ENCODE data around the gene KDM4C. TPM values are rescaled to one million over a fixed set of nuclear protein-coding genes. Genes with fewer than 3 reads are reported as not detected.

The KDM4C gene
- total RNA-seq, 6 donors from 2014 or later = 31.6 to 96.4 (median 41.2) TPM

- 68 to 75% methylated on average over 2 of the region's 2 CpGs for WGBS, 2 donors
- H3K9me3 ChIP-seq = no peaks in the 10 kb centered on the region
- no peaks in the 10 kb centered on the region for H3K27me3 ChIP-seq
- peak in 1 of 2 donors; percentile 26 for ATAC-seq (ENCODE audit: low FRiP score in 2 of 2)
- H3K4me1 ChIP-seq = no peaks in the 10 kb centered on the region
- no peak overlapping the region for H3K4me3 ChIP-seq
- DNase-seq = no peak
- no peak for TF ChIP-seq POLR2A (IDR thresholded peaks at IDR 0.05)
- no peak for TF ChIP-seq EP300 (IDR thresholded peaks at IDR 0.05)
- H3K27ac ChIP-seq = no peak overlapping the region
- peaks cover 0 to 30% (median 5%) of the 10 kb centered on the region in 4 donors for H3K36me3 ChIP-seq
These were observed 347.3 kb downstream of the KDM4C start for GRCh38 chr9:7105095-7105494.

- no peak for DNase-seq
- TF ChIP-seq CTCF (IDR thresholded peaks at IDR 0.05) (no peak), EP300 (IDR thresholded peaks at IDR 0.05) (no peak), POLR2AphosphoS5 (IDR thresholded peaks at IDR 0.05) (no peak), POLR2A (IDR thresholded peaks at IDR 0.05) (no peak)
- Histone ChIP-seq H3K4me3 (no peak overlapping the region), H3K36me3 (peaks cover 0 to 27% (median 2%) of the 10 kb centered on the region in 4 donors), H3K27me3 (no peaks in the 10 kb centered on the region), H3K27ac (no peak overlapping the region), H3K9me3 (no peaks in the 10 kb centered on the region), H3K4me1 (no peaks in the 10 kb centered on the region)
- ATAC-seq (ENCODE audit: low FRiP score in 2 of 2) = no peak
These were observed 351.2 kb downstream of the KDM4C start for GRCh38 chr9:7108936-7109335.

GRCh38 chr9:7111413-7111812, 353.6 kb downstream of the KDM4C start:
- no peaks in the 10 kb centered on the region for H3K4me1 ChIP-seq
- TF ChIP-seq EP300 (IDR thresholded peaks at IDR 0.05) (no peak), POLR2A (IDR thresholded peaks at IDR 0.05) (no peak)
- ATAC-seq (ENCODE audit: low FRiP score in 2 of 2) (no peak), DNase-seq (no peak)
- H3K4me3 ChIP-seq = no peak overlapping the region
- H3K27ac ChIP-seq = no peak overlapping the region
- WGBS, 2 donors = 66 to 86% methylated on average over 3 of the region's 3 CpGs
- H3K27me3 ChIP-seq = no peaks in the 10 kb centered on the region
- no peaks in the 10 kb centered on the region for H3K9me3 ChIP-seq
- peaks cover 0 to 7% (median 0%) of the 10 kb centered on the region in 4 donors for H3K36me3 ChIP-seq

GRCh38 chr9:7115606-7116005, 357.8 kb downstream of the KDM4C start:
- Histone ChIP-seq H3K36me3 (peaks cover 0 to 2% (median 0%) of the 10 kb centered on the region in 4 donors), H3K27ac (no peak overlapping the region), H3K4me1 (no peaks in the 10 kb centered on the region), H3K27me3 (no peaks in the 10 kb centered on the region), H3K4me3 (no peak overlapping the region), H3K9me3 (no peaks in the 10 kb centered on the region)
- TF ChIP-seq EP300 (IDR thresholded peaks at IDR 0.05) = no peak
- no peak for TF ChIP-seq POLR2A (IDR thresholded peaks at IDR 0.05)
- no peak for TF ChIP-seq POLR2AphosphoS5 (IDR thresholded peaks at IDR 0.05)
- no peak for TF ChIP-seq CTCF (IDR thresholded peaks at IDR 0.05)
- DNase-seq (no peak), ATAC-seq (ENCODE audit: low FRiP score in 2 of 2) (no peak)
- 0 to 65% methylated on average over 1 of the region's 1 CpG for WGBS, 2 donors

- no peaks in the 10 kb centered on the region for H3K27me3 ChIP-seq
- ATAC-seq (ENCODE audit: low FRiP score in 2 of 2) (no peak), DNase-seq (no peak)
- no peaks in the 10 kb centered on the region for H3K9me3 ChIP-seq
- no peaks in the 10 kb centered on the region for H3K36me3 ChIP-seq
- 73 to 80% methylated on average over 6 of the region's 6 CpGs for WGBS, 2 donors
- H3K27ac ChIP-seq = no peak overlapping the region
- no peak overlapping the region for H3K4me3 ChIP-seq
- H3K4me1 ChIP-seq = no peaks in the 10 kb centered on the region
- TF ChIP-seq EP300 (IDR thresholded peaks at IDR 0.05) = no peak
- TF ChIP-seq CTCF (IDR thresholded peaks at IDR 0.05) = no peak
- no peak for TF ChIP-seq POLR2AphosphoS5 (IDR thresholded peaks at IDR 0.05)
- no peak for TF ChIP-seq POLR2A (IDR thresholded peaks at IDR 0.05)
These were observed 360.1 kb downstream of the KDM4C start for GRCh38 chr9:7117676-7118561.

- Histone ChIP-seq H3K9me3 (no peaks in the 10 kb centered on the region), H3K36me3 (no peaks in the 10 kb centered on the region), H3K4me1 (no peaks in the 10 kb centered on the region), H3K27me3 (no peaks in the 10 kb centered on the region), H3K4me3 (no peak overlapping the region), H3K27ac (no peak overlapping the region)
- TF ChIP-seq EP300 (IDR thresholded peaks at IDR 0.05) (no peak), POLR2A (IDR thresholded peaks at IDR 0.05) (no peak), POLR2AphosphoS5 (IDR thresholded peaks at IDR 0.05) (no peak), CTCF (IDR thresholded peaks at IDR 0.05) (no peak)
- ATAC-seq (ENCODE audit: low FRiP score in 2 of 2) (no peak), DNase-seq (no peak)
- 87 to 94% methylated on average over 6 of the region's 6 CpGs for WGBS, 2 donors
These were observed 360.9 kb downstream of the KDM4C start for GRCh38 chr9:7118633-7119032.
